ENCODE measurements around the gene PNMA8C. TPM values are rescaled to one million over a fixed set of nuclear protein-coding genes. Genes with fewer than 3 reads are reported as not detected.
"Not testable (repeated sequence)": the region's sequence is repeated elsewhere in the genome, so short reads cannot be mapped to it uniquely, and the experiment has no call there.

Gene PNMA8C
- total RNA-seq, 2 donors from 2014 or later = 0.08 TPM; not detected in 1

DNA sequence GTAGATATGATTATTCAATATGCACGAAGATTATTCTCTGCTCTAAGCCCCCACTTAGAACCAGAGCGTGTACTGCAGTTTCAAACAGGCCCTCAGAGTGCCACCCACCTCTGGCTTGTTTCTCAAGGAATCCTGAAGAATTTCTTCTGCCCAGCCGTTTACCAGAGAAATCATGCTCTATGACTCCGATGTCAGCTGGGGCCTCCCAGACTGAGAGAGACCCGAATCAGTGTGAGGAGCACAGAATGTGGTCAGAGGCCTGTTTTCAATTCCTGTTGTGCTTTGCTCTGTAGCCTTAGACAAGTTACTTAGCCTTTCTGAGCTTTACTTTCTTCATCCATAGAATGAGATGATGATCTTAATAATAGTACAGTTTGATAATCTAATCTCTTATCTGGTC lies 5.5 kb downstream of the PNMA8C start:
- no peak for TF ChIP-seq CTCF (IDR thresholded peaks at IDR 0.05)
- no peak overlapping the region for H3K27ac ChIP-seq
- H3K4me3 ChIP-seq = no peak overlapping the region
- H3K4me1 ChIP-seq = peaks cover 5% of the 10 kb centered on the region
- no peaks in the 10 kb centered on the region for H3K36me3 ChIP-seq
- no peaks in the 10 kb centered on the region for H3K9me3 ChIP-seq
- intact Hi-C loops (cut with DNase I) = no loop called here
- peaks cover 5% of the 10 kb centered on the region for H3K27me3 ChIP-seq
- H3K9ac ChIP-seq (ENCODE audit: low read depth in 2 of 2, low read length in 2 of 2) = no peak overlapping the region
- no peak for DNase-seq

- no peak overlapping the region for H3K27ac ChIP-seq
- no peaks in the 10 kb centered on the region for H3K27me3 ChIP-seq
- H3K36me3 ChIP-seq = no peaks in the 10 kb centered on the region
- no peak overlapping the region for H3K9ac ChIP-seq (ENCODE audit: low read depth in 2 of 2, low read length in 2 of 2)
- H3K9me3 ChIP-seq = no peaks in the 10 kb centered on the region
- no peak overlapping the region for H3K4me3 ChIP-seq
- intact Hi-C loops (cut with DNase I) = no loop called here
- no peak for DNase-seq
- peaks cover 5% of the 10 kb centered on the region for H3K4me1 ChIP-seq
- no peak for TF ChIP-seq CTCF (IDR thresholded peaks at IDR 0.05)
These were observed 6.4 kb downstream of the PNMA8C start for GRCh38 chr19:46422344-46422743.

- Histone ChIP-seq H3K4me1 (no peaks in the 10 kb centered on the region), H3K9me3 (no peaks in the 10 kb centered on the region), H3K36me3 (no peaks in the 10 kb centered on the region), H3K4me3 (no peak overlapping the region), H3K27me3 (peaks cover 11% of the 10 kb centered on the region), H3K27ac (no peak overlapping the region), H3K9ac (ENCODE audit: low read depth in 2 of 2, low read length in 2 of 2) (no peak overlapping the region)
- no peak for DNase-seq
- TF ChIP-seq CTCF (IDR thresholded peaks at IDR 0.05) = no peak
- intact Hi-C loops (cut with DNase I) = no loop called here
These were observed 8.7 kb downstream of the PNMA8C start for GRCh38 chr19:46420056-46420455.

- H3K9ac ChIP-seq (ENCODE audit: low read depth in 2 of 2, low read length in 2 of 2); H3K27ac ChIP-seq; intact Hi-C loops (cut with DNase I); H3K9me3 ChIP-seq; H3K4me3 ChIP-seq; H3K4me1 ChIP-seq; H3K36me3 ChIP-seq: not testable (repeated sequence)
- peak; percentile 73 for DNase-seq
- H3K27me3 ChIP-seq = peaks cover 33% of the 10 kb centered on the region
These were observed 12.7 kb downstream of the PNMA8C start for GRCh38 chr19:46415804-46416709.

DNA sequence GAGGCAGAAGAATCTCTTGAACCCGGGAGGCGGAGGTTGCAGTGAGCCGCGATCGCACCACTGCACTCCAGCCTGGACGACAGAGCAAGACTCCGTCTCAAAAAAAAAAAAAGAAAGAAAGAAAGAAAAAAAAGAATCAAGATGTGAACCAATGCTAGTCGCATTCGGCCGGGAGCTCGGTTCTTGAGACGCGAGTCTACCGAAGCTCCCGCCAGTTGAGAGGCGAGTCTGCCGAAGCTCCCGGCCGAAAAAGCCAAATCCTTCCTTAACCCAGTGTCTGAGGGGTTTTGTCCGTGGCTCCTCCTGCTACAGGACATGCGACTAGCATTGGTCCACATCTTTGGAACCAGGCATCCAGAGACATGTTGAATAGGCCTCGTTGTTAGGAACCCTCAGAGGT lies 13.8 kb downstream of the PNMA8C start:
- H3K9me3 ChIP-seq; H3K27ac ChIP-seq; H3K4me1 ChIP-seq; DNase-seq; H3K4me3 ChIP-seq; H3K36me3 ChIP-seq; H3K9ac ChIP-seq (ENCODE audit: low read depth in 2 of 2, low read length in 2 of 2); intact Hi-C loops (cut with DNase I): not testable (repeated sequence)
- H3K27me3 ChIP-seq = peaks cover 33% of the 10 kb centered on the region

DNA sequence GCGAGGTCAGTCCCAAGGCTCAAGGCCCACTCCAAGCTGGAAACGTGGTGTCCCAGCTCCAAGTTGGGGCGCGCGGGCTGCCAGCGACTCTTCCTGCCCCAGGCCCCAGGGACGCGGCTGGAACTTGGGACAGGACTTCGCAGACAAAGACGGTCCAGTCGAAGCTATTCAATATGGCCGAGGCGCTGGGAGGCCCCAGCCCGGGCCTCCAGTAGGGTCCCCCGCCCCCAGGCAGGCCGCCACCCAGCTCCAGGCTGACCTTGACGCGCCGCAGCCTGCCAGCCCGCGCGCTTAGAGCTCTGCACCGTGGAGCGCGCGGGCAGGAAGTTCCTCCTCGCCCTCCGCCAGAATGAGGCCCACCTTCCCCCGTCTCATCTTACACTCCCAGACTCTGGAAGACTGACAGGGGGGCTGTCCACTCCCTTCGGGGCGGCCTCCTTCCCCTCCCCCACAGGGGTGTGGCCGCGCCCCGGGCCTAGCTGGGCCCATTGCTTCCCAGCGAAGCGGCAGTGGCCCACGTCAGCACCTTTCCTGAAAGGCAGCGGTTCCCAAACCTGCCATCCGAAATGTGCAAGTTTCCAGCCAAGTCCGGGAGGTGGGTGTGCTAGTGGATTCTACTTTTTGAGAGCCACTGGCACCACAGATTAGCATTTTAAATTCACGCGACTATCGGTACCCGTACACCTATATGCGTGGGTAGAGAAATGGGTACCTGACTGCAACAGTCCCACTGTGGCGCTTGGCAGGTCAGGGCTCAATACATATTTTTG lies 15.3 kb downstream of the PNMA8C start, which contains the start of gene CCDC8:
Gene CCDC8, minus strand, starts transcription at position 303 of the 770 bp plus-strand sequence. CDS start 754 bp downstream, outside the sequence.
- no peaks in the 10 kb centered on the region for H3K36me3 ChIP-seq
- H3K27ac ChIP-seq = no peak within 1 kb of the TSS
- peak within 1 kb of the TSS; percentile 25 for H3K4me3 ChIP-seq
- DNase-seq = peak; percentile 62
- TF ChIP-seq CTCF (IDR thresholded peaks at IDR 0.05) = no peak
- intact Hi-C loops (cut with DNase I) = no loop called here
- peaks cover 36% of the 10 kb centered on the region for H3K27me3 ChIP-seq
- H3K9ac ChIP-seq (ENCODE audit: low read depth in 2 of 2, low read length in 2 of 2) = peak within 1 kb of the TSS in 1 of 2 donors; percentile 39
- H3K4me1 ChIP-seq = no peaks in the 10 kb centered on the region
- no peaks in the 10 kb centered on the region for H3K9me3 ChIP-seq
